D721Med (cell line): Measurements from ENCODE around the gene WDR17.

Source experiments
- DNase-seq: peaks from one replicate; pipeline ENCODE4 v3.0.0; 2011; ENCODE audit warnings: low spot score; ENCODE audit not compliant: insufficient read length
- FAIRE-seq: peaks from 2 replicates; lab custom pipeline; 2011; peaks lifted over from hg19 to GRCh38; lab: Jason Lieb, UNC
- TF ChIP-seq, protein P1 (sequence below): IDR thresholded peaks from 2 replicates; pipeline ENCODE4 v1.5.1; 2012; ENCODE audit warnings: mild to moderate bottlenecking, control low read depth; ENCODE audit not compliant: insufficient read depth; ENCODE audit errors: missing control alignments

Gene WDR17

DNA sequence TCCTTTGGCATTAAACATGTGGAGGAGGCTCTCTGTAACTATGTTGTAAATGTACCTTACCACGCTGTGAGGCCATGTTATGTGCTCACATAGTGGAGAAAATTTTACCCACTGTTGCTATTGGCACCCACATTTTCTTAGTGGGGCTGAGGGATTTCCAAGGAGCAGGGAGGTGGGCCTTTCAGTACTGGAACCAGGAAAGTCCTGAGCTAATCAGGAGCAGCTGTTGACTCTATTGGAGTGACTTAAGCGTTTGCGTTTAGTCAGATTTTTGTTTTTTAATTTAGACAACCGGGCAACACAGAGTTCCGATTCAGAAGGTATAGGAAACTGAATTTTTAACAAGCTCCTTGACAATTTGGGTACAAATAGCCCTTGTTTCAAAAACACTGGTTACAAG, 30.7 kb upstream of the WDR17 start:
- no peak for DNase-seq
- no peak for FAIRE-seq
- TF ChIP-seq, protein P1, sequence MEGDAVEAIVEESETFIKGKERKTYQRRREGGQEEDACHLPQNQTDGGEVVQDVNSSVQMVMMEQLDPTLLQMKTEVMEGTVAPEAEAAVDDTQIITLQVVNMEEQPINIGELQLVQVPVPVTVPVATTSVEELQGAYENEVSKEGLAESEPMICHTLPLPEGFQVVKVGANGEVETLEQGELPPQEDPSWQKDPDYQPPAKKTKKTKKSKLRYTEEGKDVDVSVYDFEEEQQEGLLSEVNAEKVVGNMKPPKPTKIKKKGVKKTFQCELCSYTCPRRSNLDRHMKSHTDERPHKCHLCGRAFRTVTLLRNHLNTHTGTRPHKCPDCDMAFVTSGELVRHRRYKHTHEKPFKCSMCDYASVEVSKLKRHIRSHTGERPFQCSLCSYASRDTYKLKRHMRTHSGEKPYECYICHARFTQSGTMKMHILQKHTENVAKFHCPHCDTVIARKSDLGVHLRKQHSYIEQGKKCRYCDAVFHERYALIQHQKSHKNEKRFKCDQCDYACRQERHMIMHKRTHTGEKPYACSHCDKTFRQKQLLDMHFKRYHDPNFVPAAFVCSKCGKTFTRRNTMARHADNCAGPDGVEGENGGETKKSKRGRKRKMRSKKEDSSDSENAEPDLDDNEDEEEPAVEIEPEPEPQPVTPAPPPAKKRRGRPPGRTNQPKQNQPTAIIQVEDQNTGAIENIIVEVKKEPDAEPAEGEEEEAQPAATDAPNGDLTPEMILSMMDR = no peak

DNA sequence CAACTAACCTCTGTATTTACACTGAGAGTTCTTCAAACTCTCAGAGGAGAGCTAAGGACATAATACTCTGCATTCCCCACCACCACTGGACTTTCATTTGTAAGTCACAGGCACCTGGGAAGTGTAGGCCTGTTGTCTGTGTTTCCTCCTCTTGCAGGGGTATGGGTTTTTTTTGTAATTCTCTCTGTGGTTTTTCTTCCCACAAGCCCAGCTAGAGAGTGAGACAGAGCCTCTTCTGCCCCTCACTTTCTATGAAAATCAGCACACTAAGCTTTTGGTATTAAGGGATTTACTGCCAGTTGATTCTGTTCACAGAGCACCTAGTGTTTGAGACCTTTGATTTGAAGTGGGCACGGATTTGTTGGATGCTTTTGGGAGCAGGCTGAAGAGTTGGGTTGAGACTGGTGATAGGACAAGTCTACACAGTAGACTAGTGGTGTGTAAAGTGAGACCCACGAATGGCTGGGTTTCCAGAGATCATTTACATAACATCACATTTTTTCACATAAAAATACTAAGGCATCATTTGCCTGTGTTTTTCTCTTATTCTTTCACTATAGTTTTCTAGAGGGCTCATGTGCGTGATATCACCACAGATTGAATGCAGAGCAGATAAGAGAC, 28.9 kb upstream of the WDR17 start:
- FAIRE-seq (no peak), DNase-seq (no peak)
- TF ChIP-seq, protein P1 = no peak

DNA sequence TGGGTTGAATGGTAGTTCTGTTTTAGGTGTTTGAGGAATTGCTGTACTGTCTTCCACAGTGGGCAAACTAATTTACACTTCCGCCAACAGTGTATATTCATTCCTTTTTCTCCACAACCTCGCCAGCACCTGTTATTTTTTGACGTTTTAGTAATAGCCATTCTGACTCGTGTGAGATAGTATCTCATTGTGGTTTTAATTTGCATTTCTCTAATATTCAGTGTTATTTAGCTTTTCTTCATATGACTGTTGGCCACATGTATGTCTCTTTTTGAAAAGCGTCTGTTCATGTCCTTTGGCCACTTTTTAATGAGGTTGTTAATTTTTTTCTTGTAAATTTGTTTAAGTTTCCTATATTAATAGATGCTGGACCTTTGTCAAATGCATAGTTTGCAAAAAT, 26.9 kb upstream of the WDR17 start:
- no peak for FAIRE-seq
- TF ChIP-seq, protein P1 = no peak
- DNase-seq = no peak

DNA sequence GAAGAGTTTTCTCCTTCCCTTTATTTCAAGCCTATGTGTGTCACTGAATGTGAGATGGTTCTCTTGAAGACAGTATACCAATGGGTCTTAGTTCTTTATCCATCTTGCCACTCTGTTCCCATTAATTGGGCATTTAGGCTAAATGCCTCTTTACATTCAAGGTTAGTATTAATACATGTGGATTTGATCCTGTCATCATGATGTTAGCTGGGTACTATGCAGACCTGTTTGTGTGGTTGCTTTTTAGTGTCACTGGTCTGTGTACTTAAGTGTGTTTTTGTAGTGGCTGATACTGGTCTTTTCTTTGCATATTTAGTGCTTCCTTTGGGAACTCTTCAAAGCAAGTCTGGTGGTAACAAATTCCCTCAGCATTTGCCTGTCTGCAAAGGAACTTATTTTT, 23.4 kb upstream of the WDR17 start:
- FAIRE-seq (no peak), DNase-seq (no peak)
- TF ChIP-seq, protein P1 = no peak

DNA sequence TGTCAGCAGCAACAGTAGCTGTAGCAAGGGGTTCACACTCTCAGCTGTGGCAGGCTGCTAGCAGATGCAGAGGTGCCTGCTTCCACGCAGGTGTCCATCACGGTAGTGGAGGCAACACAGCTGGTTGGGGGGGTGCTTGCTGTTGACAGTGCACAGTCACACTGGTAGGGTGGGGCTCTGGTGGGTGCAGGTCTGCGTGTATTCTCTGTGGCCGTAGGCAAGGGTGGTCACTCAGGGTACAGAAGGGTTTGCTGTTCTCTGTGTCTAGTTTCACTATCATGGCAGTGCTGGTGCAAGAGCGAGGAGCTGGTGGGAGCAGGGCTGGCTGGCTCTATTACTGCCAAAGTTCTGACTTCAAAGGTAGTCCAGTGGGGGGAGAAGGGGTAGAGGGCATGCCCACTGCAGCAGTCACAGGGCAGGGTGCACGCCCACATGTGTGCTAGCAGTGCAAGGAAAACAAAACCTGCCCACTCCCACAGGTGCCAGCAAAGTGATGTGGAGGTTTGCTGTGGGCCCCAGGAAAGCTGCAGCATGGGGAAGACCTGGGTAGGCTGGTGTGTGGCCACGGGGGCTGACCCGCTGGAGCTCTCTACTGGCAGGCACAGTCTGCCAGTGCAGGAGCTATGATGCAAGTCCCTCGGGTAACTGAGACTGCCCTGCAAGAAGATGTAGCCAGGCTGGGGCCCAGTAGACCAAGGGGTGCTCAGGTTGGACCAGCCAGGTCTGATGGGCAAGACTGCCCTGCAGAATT, 21.6 kb upstream of the WDR17 start:
- TF ChIP-seq, protein P1 = no peak
- no peak for DNase-seq
- FAIRE-seq = no peak

DNA sequence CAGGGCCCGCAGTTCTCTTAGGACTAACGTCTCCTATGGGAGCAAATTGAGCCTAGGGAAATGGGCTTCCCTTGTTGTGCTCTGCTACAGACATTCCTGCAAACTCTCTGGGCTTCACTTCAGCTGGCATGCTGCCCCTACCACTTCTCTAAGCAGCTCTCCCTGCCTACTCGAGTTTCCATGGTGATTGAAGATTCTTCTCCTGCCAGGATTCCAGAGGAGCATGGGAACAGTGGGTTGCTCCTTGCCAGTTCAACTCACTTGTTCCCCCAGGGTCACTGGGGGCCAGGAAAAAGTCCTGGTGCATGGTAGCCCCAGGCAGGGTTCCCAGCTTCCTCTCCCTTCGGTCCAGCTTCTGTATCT, 21.1 kb upstream of the WDR17 start:
- no peak for DNase-seq
- TF ChIP-seq, protein P1 = no peak
- FAIRE-seq = no peak

DNA sequence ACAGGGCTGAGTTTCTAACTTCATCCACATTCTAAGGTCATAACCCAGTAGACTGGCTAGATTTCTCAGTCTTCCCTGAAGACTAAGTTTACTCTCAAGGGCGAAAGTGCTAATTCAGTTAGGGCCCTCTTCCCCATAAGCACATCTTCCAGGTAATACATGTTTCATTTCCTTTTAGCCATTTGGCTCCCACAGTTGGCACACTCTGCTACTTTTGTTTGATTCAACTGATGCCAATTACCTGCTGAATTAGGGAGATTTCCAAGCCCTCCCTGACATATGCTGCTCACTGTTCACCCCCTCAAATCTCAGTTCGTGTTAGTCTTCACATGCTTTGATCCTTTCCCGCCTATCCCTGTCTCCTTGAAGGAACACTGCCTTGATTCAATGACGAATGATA, 17.0 kb upstream of the WDR17 start:
- no peak for DNase-seq
- no peak for FAIRE-seq
- TF ChIP-seq, protein P1 = no peak
